ENCODE measurements around the gene ZNF526.

DNA sequence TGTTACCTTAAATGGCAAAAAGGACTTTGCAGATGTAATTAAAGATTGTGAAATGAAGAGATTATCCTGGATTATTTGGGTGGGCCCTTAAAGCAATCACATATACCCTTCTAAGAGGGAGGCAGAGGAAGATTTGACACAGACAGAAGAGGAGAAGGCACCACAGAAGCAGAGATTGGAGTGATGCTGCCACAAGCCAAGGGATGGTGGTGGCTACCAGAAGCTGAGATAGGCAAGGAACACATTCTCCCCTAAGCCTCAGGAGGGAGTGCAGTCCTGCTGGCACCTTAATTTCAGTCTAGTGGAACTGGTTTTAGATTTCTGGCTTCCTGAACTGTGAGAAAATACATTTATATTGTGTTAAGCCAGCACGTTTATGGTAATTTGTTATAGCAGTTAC, 26.8 kb upstream of the ZNF526 start:
- TF ChIP-seq, protein P1, sequence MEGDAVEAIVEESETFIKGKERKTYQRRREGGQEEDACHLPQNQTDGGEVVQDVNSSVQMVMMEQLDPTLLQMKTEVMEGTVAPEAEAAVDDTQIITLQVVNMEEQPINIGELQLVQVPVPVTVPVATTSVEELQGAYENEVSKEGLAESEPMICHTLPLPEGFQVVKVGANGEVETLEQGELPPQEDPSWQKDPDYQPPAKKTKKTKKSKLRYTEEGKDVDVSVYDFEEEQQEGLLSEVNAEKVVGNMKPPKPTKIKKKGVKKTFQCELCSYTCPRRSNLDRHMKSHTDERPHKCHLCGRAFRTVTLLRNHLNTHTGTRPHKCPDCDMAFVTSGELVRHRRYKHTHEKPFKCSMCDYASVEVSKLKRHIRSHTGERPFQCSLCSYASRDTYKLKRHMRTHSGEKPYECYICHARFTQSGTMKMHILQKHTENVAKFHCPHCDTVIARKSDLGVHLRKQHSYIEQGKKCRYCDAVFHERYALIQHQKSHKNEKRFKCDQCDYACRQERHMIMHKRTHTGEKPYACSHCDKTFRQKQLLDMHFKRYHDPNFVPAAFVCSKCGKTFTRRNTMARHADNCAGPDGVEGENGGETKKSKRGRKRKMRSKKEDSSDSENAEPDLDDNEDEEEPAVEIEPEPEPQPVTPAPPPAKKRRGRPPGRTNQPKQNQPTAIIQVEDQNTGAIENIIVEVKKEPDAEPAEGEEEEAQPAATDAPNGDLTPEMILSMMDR (IDR thresholded peaks at IDR 0.05) = no peak
- TF ChIP-seq POLR2A (IDR thresholded peaks at IDR 0.05) = no peak
- no peak for TF ChIP-seq POLR2AphosphoS5 (IDR thresholded peaks at IDR 0.05; ENCODE audit: insufficient read depth in 1 of 2, low read depth in 1 of 2)

Measured in vagina (tissue), 2 donors.